AG09319 (cell line): Measurements from ENCODE around the gene PRIM1.

Source experiments
- DNase-seq: peaks from one replicate; pipeline ENCODE4 v3.0.0-alpha.2; 2010; ENCODE audit warnings: low read depth; ENCODE audit errors: extremely low read depth
- TF ChIP-seq, protein P1 (sequence below): IDR thresholded peaks from 2 replicates; pipeline ENCODE4 v1.5.1; 2011; ENCODE audit warnings: low read depth, mild to moderate bottlenecking, inconsistent platforms, low read length, moderate library complexity

The PRIM1 gene

DNA sequence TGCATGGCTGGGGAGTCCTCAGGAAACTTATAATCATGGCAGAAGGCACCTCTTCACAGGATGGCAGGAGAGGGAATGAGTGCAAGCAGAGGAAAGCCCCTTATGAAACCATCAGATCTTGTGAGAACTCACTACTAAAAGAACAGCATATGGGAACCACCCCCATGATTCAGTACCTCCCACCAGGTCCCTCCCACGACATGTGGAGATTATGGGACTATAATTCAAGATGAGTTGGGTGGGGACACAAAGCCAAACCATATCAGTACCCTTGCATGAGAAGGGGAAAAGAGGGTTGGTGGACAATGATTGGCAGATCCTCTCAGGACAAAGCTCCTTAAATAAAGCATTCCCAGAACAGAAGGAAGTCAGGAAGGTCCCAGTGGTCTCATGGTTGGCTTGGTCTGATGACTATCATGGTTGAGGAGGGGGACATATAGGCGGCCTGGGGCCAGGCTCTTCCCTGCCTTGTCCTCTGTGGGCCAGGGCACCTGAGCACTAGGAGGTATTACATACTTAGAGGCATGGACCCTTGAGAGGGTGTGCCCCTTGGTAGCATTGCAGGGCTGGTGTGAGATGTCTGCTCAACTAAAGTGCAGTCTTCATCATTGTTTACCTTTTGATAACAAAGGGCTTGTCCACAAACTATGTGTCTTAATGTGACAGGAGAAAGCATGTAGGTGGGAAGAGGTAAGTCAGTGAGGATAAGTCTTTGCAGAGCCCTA lies 33.2 kb upstream of the PRIM1 start:
- TF ChIP-seq, protein P1, sequence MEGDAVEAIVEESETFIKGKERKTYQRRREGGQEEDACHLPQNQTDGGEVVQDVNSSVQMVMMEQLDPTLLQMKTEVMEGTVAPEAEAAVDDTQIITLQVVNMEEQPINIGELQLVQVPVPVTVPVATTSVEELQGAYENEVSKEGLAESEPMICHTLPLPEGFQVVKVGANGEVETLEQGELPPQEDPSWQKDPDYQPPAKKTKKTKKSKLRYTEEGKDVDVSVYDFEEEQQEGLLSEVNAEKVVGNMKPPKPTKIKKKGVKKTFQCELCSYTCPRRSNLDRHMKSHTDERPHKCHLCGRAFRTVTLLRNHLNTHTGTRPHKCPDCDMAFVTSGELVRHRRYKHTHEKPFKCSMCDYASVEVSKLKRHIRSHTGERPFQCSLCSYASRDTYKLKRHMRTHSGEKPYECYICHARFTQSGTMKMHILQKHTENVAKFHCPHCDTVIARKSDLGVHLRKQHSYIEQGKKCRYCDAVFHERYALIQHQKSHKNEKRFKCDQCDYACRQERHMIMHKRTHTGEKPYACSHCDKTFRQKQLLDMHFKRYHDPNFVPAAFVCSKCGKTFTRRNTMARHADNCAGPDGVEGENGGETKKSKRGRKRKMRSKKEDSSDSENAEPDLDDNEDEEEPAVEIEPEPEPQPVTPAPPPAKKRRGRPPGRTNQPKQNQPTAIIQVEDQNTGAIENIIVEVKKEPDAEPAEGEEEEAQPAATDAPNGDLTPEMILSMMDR: no peak
- no peak for DNase-seq

DNA sequence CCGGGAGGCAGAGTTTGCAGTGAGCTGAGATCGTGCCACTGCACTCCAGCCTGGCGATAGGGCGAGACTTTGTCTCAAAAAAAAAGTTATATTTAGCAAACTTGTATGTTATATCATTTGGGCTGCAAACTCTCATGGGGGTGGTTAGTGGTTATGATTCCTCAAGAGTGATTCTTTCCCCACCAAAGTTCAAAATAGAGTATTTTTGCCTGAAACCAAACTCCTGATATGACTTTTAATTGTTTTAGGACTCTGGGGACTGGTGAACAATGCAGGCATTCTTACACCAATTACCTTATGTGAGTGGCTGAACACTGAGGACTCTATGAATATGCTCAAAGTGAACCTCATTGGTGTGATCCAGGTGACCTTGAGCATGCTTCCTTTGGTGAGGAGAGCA lies 29.6 kb upstream of the PRIM1 start:
- TF ChIP-seq, protein P1: no peak
- DNase-seq: no peak

DNA sequence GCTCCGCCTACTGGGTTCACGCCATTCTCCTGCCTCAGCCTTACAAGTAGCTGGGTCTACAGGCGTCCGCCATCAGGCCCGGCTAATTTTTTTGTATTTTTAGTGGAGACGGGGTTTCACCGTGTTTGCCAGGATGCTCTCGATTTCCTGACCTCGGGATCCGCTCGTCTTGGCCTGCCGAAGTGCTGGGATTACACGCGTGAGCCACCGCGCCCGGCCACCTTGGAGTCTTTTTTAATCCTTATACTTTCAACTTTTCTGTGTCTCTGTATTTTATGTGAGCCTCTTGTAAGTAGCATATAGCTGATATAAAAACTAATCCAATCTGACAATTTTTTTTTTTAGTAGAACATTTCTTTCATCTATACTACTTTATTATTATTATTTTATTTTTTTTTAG lies 26.6 kb upstream of the PRIM1 start:
- DNase-seq: no peak
- TF ChIP-seq, protein P1: no peak

DNA sequence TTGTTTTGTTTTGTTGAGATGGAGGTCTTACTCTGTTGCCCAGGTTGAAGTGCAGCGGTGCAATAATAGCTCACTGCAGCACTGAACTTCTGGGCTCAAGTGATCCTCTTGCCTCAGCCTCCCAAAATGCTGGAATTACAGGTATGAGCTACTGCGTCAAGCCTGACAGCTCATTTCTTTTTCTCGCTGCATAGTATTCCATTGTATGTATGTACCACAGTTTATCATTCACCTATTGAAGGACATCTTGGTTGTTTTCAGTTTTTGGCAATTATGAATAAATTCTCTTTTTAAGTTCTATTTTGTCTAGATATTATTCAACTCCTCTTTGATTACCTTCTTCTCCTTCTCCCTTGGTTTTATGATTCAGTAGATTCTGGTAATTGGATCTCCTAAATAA lies 24.5 kb upstream of the PRIM1 start:
- TF ChIP-seq, protein P1: no peak
- DNase-seq: no peak

DNA sequence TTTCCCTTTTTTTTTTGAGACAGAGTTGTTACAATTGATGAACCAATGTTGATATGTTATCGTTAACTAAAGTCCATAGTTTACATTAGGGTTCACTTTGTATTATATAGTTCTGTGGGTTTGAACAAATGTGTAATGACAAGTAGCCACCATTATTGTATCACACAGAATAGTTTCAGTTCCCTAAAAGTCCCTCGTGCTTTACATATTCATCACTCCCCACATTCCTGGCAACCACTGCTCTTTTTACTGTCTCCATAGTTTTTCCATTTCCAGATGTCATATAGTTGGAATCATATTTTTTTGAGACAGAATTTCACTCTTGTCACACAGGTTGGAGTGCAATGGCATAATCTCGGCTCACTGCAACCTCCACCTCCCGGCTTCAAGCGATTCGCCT lies 23.5 kb upstream of the PRIM1 start:
- DNase-seq: no peak
- TF ChIP-seq, protein P1: no peak

DNA sequence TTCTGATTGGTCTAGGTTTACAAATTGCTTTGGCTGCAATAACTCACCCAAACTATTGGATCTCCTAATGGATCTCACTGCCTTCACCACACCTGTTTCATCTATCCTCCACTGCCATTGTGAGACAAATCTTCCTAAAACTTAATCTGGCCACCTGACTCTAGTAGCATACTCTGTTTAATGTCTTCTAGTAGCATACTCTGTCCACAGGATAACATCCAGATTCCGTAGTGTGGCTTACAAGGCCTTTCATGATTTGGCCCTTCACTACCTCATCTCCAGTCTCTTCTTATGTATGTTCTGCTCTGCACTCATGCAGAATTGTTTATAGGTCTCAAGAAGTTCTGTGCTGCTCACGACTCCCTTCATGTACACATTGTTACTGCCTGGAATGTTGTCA lies 21.0 kb upstream of the PRIM1 start:
- TF ChIP-seq, protein P1: no peak

DNA sequence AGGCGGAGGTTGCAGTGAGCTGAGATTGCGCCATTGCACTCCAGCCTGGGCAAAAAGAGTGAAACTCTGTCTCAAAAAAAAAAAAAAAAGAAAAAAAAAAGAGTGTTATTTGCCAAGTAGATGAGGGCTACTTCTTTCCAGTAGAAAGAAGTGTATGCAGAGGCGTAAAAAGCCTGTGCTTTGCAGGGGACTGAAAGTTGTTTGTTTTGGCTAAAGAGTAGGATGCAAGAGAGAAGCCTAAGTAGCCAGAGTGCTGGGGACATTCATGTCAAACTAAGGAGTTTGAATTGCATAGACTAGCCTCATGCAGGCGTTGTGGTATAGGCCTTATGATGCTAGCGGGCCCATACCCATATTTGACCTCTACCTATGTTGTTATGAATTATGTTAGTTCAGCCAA lies 20.5 kb upstream of the PRIM1 start:
- TF ChIP-seq, protein P1: no peak

More for the DNA sequence above, 21.0 kb upstream of the PRIM1 start:
- DNase-seq: no peak

More for the DNA sequence above, 20.5 kb upstream of the PRIM1 start:
- no peak for DNase-seq
